OCI-LY3 (cell line): ENCODE results near the gene ZNF728.

Experiments
- H2AFZ ChIP-seq: fragments of 200-600, 300-600 bp; shearing (Covaris generic); 2 replicates; pipeline ENCODE4 v1.6.0; 2014; ENCODE audit warnings: antibody characterized with exemption, low read depth, low read length
- H3K27ac ChIP-seq: fragments of 200-600, 300-600 bp; sonication (generic); 2 replicates; pipeline ENCODE4 v1.5.1; 2014; ENCODE audit warnings: mild to moderate bottlenecking, low read length, moderate library complexity, mixed read lengths
- H3K27me3 ChIP-seq: fragments of 200-600, 300-600 bp; sonication (generic); 2 replicates; pipeline ENCODE4 v1.6.1; 2014; ENCODE audit warnings: low read depth, low read length, mixed read lengths
- H3K36me3 ChIP-seq: fragments of 200-600, 300-600 bp; sonication (generic); replicated peaks from 2 replicates; pipeline ENCODE3; 2014; ENCODE audit warnings: low read depth, low read length, mixed read lengths
- H3K4me1 ChIP-seq: fragments of 300-600, 200-600 bp; sonication (generic); 2 replicates; pipeline ENCODE4 v1.6.1; 2014; ENCODE audit warnings: low read length, mixed read lengths
- H3K4me2 ChIP-seq: fragments of 200-600, 300-600 bp; sonication (generic); 2 replicates; pipeline ENCODE4 v1.6.1; 2014; ENCODE audit warnings: low read length, mixed read lengths
- H3K4me3 ChIP-seq: fragments of 300-600, 200-600 bp; sonication (generic); 2 replicates; pipeline ENCODE4 v1.5.1; 2014; ENCODE audit warnings: antibody characterized with exemption, mild to moderate bottlenecking, low read length, moderate library complexity
- H3K79me2 ChIP-seq: fragments of 300-600, 200-600 bp; shearing (Covaris generic); 2 replicates; pipeline ENCODE4 v1.6.1; 2014; ENCODE audit warnings: mild to moderate bottlenecking, low read length, mixed read lengths
- H3K9ac ChIP-seq: fragments of 300-600, 200-600 bp; shearing (Covaris generic); 2 replicates; pipeline ENCODE4 v1.6.0; 2014; ENCODE audit warnings: mild to moderate bottlenecking, low read length, moderate library complexity
- H3K9me3 ChIP-seq: fragments of 200-600, 300-600 bp; shearing (Covaris generic); 2 replicates; pipeline ENCODE4 v1.6.1; 2014; ENCODE audit warnings: low read length, mixed read lengths; ENCODE audit not compliant: insufficient read depth
- H4K20me1 ChIP-seq: fragments of 200-600, 300-600 bp; sonication (generic); 2 replicates; pipeline ENCODE4 v1.6.1; 2016; ENCODE audit warnings: low read length, mixed read lengths; ENCODE audit not compliant: insufficient read depth
- EZH2phosphoT487 ChIP-seq: fragments of 200-600 bp; shearing (Covaris generic); IDR thresholded peaks from 2 replicates; pipeline ENCODE4 v1.6.1; 2018; ENCODE audit warnings: antibody characterized with exemption, mixed run types, low read depth
- TF ChIP-seq, protein P1 (sequence below): fragments of 200-600, 300-600 bp; sonication (generic); IDR thresholded peaks from 2 replicates; pipeline ENCODE4 v1.5.1; 2014; ENCODE audit warnings: antibody characterized with exemption, low read length, low read depth

Gene ZNF728

DNA sequence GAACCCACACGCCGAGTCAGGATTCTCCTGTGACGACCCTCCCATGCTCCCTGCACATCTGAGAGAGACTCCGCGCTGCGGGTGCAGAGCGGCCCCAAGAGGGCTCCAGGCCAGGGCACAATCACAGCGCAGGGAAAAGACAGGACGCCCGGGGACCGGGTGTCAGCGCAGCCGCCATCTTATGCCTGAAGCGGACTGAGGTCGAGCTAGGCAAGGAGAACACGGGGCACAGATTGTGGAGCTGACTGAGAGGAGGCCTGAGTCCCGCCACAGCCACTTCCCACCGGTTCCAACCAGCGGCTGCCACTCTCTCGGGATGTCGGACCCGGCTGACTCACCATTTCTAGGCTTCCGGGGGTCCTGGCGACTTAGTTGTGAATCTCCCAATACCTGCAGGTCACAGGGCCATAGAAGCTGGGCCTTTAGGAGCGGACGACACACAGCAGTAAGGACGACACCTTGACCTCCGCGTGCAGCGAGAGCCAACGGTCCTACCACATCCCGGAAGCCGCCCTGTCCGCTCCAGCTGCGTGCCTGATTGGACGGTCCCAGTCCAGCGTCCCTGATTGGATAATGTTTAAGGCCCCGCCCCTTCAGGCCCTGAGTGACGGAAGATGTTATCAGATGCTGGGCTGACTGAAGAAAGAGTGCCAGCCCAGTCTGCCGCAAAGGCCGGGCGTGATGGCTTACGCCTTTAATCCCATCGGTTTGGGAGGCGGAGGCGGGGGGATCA lies at the start of gene ZNF728:
TSS of gene ZNF728 (minus strand) at position 487 of the 733 bp plus-strand sequence. CDS start at position 341, 146 bp downstream.
- no peak for TF ChIP-seq EZH2phosphoT487
- TF ChIP-seq, protein P1, sequence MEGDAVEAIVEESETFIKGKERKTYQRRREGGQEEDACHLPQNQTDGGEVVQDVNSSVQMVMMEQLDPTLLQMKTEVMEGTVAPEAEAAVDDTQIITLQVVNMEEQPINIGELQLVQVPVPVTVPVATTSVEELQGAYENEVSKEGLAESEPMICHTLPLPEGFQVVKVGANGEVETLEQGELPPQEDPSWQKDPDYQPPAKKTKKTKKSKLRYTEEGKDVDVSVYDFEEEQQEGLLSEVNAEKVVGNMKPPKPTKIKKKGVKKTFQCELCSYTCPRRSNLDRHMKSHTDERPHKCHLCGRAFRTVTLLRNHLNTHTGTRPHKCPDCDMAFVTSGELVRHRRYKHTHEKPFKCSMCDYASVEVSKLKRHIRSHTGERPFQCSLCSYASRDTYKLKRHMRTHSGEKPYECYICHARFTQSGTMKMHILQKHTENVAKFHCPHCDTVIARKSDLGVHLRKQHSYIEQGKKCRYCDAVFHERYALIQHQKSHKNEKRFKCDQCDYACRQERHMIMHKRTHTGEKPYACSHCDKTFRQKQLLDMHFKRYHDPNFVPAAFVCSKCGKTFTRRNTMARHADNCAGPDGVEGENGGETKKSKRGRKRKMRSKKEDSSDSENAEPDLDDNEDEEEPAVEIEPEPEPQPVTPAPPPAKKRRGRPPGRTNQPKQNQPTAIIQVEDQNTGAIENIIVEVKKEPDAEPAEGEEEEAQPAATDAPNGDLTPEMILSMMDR = no peak
- Histone ChIP-seq H2AFZ (no peak within 1 kb of the TSS), H3K27ac (no peak within 1 kb of the TSS), H3K79me2 (no peaks in the 10 kb centered on the region), H3K4me3 (no peak within 1 kb of the TSS), H4K20me1 (no peaks in the 10 kb centered on the region), H3K4me1 (no peaks in the 10 kb centered on the region), H3K4me2 (no peak within 1 kb of the TSS), H3K27me3 (no peaks in the 10 kb centered on the region), H3K9me3 (no peaks in the 10 kb centered on the region), H3K36me3 (no peaks in the 10 kb centered on the region), H3K9ac (no peak within 1 kb of the TSS)

DNA sequence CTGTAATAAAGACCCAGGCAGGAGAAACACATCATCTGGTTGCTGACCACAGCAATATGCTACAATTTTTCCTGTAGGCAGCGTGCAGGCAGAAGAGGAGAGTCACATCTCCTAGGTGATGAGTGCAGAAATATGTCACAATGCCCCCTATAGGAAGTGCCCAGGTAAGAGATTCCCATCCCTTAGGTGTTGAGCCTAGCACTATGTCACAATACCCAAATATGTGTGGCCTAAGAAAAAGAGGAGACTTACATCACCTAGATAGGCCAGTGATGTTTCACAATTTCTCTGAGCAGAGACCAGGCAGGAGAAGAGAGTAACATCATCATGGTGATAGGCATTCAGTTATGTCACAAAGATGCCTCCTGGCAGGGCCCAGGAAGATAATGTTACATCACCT lies 49.4 kb upstream of the ZNF728 start:
- Histone ChIP-seq H3K79me2 (no peaks in the 10 kb centered on the region), H2AFZ (no peak overlapping the region), H3K9me3 (no peaks in the 10 kb centered on the region), H3K27me3 (no peaks in the 10 kb centered on the region), H4K20me1 (no peaks in the 10 kb centered on the region), H3K4me1 (no peaks in the 10 kb centered on the region), H3K4me2 (no peak overlapping the region), H3K36me3 (no peaks in the 10 kb centered on the region), H3K27ac (no peak overlapping the region), H3K4me3 (no peak overlapping the region), H3K9ac (no peak overlapping the region)
- TF ChIP-seq, protein P1 = no peak
- no peak for TF ChIP-seq EZH2phosphoT487

DNA sequence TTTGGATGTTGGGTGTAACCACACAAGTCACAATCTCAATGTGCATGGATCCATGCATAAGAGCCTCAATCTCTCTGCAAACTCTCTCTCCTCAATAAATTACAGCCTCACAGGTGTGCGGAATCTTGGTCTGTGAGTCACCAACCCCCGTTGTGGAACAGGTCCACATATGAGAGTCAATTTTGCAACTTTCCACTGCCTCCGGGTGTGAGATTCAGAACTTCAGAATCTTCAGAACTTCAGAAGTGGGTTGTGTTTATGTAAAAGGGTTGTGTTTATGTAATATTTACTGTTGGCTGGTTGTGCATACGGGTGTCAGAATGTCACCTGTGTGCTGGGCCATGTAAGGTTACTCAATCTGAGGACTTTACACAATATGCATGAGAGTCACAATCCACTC lies 46.3 kb upstream of the ZNF728 start:
- Histone ChIP-seq H3K79me2 (no peaks in the 10 kb centered on the region), H3K9me3 (peaks cover 12% of the 10 kb centered on the region), H3K4me3 (no peak overlapping the region), H2AFZ (no peak overlapping the region), H3K4me1 (no peaks in the 10 kb centered on the region), H3K4me2 (no peak overlapping the region), H3K27ac (no peak overlapping the region), H4K20me1 (no peaks in the 10 kb centered on the region), H3K9ac (no peak overlapping the region), H3K36me3 (no peaks in the 10 kb centered on the region), H3K27me3 (no peaks in the 10 kb centered on the region)
- no peak for TF ChIP-seq EZH2phosphoT487
- TF ChIP-seq, protein P1 = no peak

DNA sequence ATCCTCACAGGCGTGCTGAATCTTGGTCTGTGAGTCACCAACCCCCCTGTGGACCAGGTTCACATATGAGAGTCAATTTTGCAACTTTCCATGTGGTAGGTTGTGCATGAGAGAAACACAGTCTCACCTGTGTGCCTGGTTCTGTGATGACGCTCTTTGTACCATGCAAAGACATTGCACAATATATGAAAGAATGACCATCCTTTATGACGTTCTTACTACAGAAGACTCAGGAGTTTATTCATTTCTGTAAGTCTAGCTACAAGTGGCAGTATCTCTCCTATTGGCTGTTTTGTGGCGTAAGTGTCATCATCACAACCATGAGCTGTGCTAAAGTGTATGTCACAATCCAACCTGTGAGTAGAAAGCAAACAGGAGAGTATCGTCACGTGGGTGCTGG lies 43.8 kb upstream of the ZNF728 start:
- H3K9me3 ChIP-seq = peaks cover 16% of the 10 kb centered on the region
- TF ChIP-seq EZH2phosphoT487 = no peak
- TF ChIP-seq, protein P1 = no peak
- no peaks in the 10 kb centered on the region for H3K27me3 ChIP-seq

More for the DNA sequence above, 43.8 kb upstream of the ZNF728 start:
- Histone ChIP-seq H3K4me2 (no peak overlapping the region), H3K27ac (no peak overlapping the region), H3K79me2 (no peaks in the 10 kb centered on the region), H3K4me1 (no peaks in the 10 kb centered on the region), H4K20me1 (no peaks in the 10 kb centered on the region), H3K4me3 (no peak overlapping the region), H3K36me3 (no peaks in the 10 kb centered on the region), H2AFZ (no peak overlapping the region), H3K9ac (no peak overlapping the region)
